Hepatocyte (in vitro differentiated cells): ENCODE results near the gene TPBGL. TPM values are rescaled to one million over a fixed set of nuclear protein-coding genes. Genes with fewer than 3 reads are reported as not detected.
A peak's percentile ranks its signal among the peaks of the same experiment; 100 is the strongest.

Experiments
- DNase-seq: peaks from one replicate; pipeline ENCODE4 v3.0.0-alpha.2; 2016; ENCODE audit warnings: low spot score
- H2AFZ ChIP-seq: fragments of 200-600 bp; sonication (generic); 2 replicates; pipeline ENCODE4 v1.6.0; 2016; ENCODE audit warnings: antibody characterized with exemption, mild to moderate bottlenecking
- H3K27ac ChIP-seq: fragments of 200-600 bp; sonication (generic); 2 replicates; pipeline ENCODE4 v1.5.1; 2016; ENCODE audit warnings: mild to moderate bottlenecking
- H3K27me3 ChIP-seq: fragments of 200-600 bp; sonication (generic); 2 replicates; pipeline ENCODE4 v1.6.1; 2016
- H3K36me3 ChIP-seq: fragments of 200-600 bp; sonication (generic); replicated peaks from 2 replicates; pipeline ENCODE4 v1.5.1; 2016; ENCODE audit warnings: low read depth; ENCODE audit not compliant: insufficient read depth
- H3K4me1 ChIP-seq: fragments of 200-600 bp; sonication (generic); 2 replicates; pipeline ENCODE4 v1.5.1; 2016; ENCODE audit warnings: mild to moderate bottlenecking, moderate library complexity; ENCODE audit not compliant: insufficient read depth
- H3K4me2 ChIP-seq: fragments of 200-600 bp; sonication (generic); 2 replicates; pipeline ENCODE4 v1.6.0; 2016
- H3K4me3 ChIP-seq: fragments of 200-600 bp; sonication (generic); 2 replicates; pipeline ENCODE4 v1.5.1; 2016; ENCODE audit warnings: mild to moderate bottlenecking
- H3K79me2 ChIP-seq: fragments of 200-600 bp; sonication (generic); 2 replicates; pipeline ENCODE4 v1.6.0; 2017; ENCODE audit warnings: mild to moderate bottlenecking
- H3K9me2 ChIP-seq: fragments of 200-600 bp; sonication (generic); replicated peaks from 2 replicates; pipeline ENCODE4 v1.6.0; 2017; ENCODE audit warnings: mild to moderate bottlenecking; ENCODE audit not compliant: insufficient read depth
- H3K9me3 ChIP-seq: fragments of 200-600 bp; sonication (generic); 2 replicates; pipeline ENCODE4 v1.5.1; 2016; ENCODE audit warnings: low read depth, mild to moderate bottlenecking
- H4K20me1 ChIP-seq: fragments of 200-600 bp; sonication (generic); 2 replicates; pipeline ENCODE4 v1.6.0; 2016; ENCODE audit warnings: mild to moderate bottlenecking; ENCODE audit not compliant: insufficient read depth, poor library complexity, severe bottlenecking
- EZH2 ChIP-seq: fragments of 200-600 bp; sonication (generic); IDR thresholded peaks from 2 replicates; pipeline ENCODE4 v1.6.1; 2016; ENCODE audit warnings: antibody characterized with exemption, mild to moderate bottlenecking, borderline replicate concordance
- EZH2phosphoT487 ChIP-seq: fragments of 200-600 bp; sonication (generic); IDR thresholded peaks from one replicate; pipeline ENCODE4 v1.6.1; 2018; ENCODE audit warnings: antibody characterized with exemption, mild to moderate bottlenecking, low read depth, moderate library complexity; ENCODE audit not compliant: unreplicated experiment, severe bottlenecking
- WGBS: methylation state at CpG from one replicate; pipeline ENCODE4 v1.1.6; 2016; ENCODE audit warnings: low lambda C conversion rate; ENCODE audit errors: missing lambda C conversion rate; 5-methylcytosine and 5-hydroxymethylcytosine counted together
- polyA plus RNA-seq: library from polyadenylated mRNA; unstranded; fragments of >200 nt; fragmentation: Nextera tagmentation; extraction: Ambion mirVana; gene quantifications from 2 replicates; pipeline ENCODE4 v1.2.1, GENCODE V29; 2016
- total RNA-seq: library from RNA; depleted of rRNA; stranded (reverse); fragments of >200 nt; gene quantifications from 2 replicates; pipeline ENCODE4 v1.2.3, GENCODE V29; 2014
- TF ChIP-seq, protein P1 (sequence below): fragments of 200-600 bp; sonication (generic); IDR thresholded peaks from 2 replicates; pipeline ENCODE4 v1.5.1; 2016; ENCODE audit warnings: antibody characterized with exemption, mild to moderate bottlenecking; ENCODE audit not compliant: poor library complexity

Gene TPBGL
- total and polyA plus RNA-seq, 2 experiments from 2014 or later: 0.12 TPM; not detected in 1

DNA sequence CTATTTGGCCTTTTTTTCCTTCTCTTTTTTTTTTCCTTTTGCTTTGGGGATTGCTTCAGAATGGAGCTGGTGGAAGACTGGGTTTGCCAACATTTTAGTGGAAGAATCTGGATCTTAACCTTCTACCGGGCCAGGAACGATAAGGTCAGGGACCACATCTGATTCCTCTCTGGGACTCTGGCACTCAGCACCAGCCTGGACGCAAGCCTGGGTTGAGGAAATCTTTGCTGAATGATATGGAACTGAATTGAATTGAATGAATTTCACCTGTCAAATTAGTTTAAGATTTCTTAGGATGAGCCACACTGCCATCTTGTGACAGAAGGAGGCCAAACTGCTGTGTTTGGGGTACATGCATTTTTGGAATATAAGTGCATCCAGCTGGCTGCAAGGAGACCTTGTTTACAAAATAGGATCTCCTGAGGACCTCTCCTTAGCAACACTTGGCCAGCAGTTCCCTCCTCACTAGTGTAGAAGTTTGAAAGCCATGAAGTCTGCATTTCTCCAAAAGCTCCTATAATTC is 30.4 kb downstream of the TPBGL start:
- TF ChIP-seq EZH2 (no peak), EZH2phosphoT487 (no peak)
- TF ChIP-seq, protein P1, sequence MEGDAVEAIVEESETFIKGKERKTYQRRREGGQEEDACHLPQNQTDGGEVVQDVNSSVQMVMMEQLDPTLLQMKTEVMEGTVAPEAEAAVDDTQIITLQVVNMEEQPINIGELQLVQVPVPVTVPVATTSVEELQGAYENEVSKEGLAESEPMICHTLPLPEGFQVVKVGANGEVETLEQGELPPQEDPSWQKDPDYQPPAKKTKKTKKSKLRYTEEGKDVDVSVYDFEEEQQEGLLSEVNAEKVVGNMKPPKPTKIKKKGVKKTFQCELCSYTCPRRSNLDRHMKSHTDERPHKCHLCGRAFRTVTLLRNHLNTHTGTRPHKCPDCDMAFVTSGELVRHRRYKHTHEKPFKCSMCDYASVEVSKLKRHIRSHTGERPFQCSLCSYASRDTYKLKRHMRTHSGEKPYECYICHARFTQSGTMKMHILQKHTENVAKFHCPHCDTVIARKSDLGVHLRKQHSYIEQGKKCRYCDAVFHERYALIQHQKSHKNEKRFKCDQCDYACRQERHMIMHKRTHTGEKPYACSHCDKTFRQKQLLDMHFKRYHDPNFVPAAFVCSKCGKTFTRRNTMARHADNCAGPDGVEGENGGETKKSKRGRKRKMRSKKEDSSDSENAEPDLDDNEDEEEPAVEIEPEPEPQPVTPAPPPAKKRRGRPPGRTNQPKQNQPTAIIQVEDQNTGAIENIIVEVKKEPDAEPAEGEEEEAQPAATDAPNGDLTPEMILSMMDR: peak; percentile 34
- H4K20me1 ChIP-seq: no peaks in the 10 kb centered on the region
- no peaks in the 10 kb centered on the region for H3K79me2 ChIP-seq
- H3K9me2 ChIP-seq: no peaks in the 10 kb centered on the region
- no peaks in the 10 kb centered on the region for H3K9me3 ChIP-seq
- no peak for DNase-seq
- H3K4me1 ChIP-seq: no peaks in the 10 kb centered on the region
- WGBS: 97% methylated on average over 3 of the region's 3 CpGs
- no peak overlapping the region for H3K4me3 ChIP-seq
- no peak overlapping the region for H2AFZ ChIP-seq
- H3K27me3 ChIP-seq: no peaks in the 10 kb centered on the region
- H3K27ac ChIP-seq: no peak overlapping the region
- H3K4me2 ChIP-seq: no peak overlapping the region
- no peaks in the 10 kb centered on the region for H3K36me3 ChIP-seq

DNA sequence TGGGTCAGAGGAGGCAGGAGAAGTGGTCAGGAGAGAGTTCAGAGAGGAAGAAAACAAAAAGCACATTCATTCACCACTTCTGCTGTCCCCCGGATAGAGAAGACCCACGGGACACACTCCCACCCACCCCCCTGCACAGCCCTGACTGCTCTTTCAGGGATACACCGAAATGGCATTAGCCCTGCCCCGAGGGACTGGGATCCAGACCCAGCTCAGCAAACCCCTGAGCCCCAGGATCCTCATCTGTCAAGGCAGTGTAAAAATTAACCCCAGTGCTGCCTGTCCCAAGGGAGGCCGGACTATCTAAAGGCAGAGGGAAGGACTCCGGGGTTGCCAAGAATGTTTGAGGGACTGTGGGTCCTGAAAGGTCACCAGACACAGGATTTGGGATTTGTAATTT is 31.2 kb downstream of the TPBGL start:
- Histone ChIP-seq H3K4me1 (no peaks in the 10 kb centered on the region), H3K27me3 (no peaks in the 10 kb centered on the region), H3K79me2 (no peaks in the 10 kb centered on the region), H3K36me3 (no peaks in the 10 kb centered on the region), H3K4me3 (no peak overlapping the region), H3K9me2 (no peaks in the 10 kb centered on the region), H2AFZ (no peak overlapping the region), H3K9me3 (no peaks in the 10 kb centered on the region), H3K4me2 (no peak overlapping the region), H4K20me1 (no peaks in the 10 kb centered on the region), H3K27ac (no peak overlapping the region)
- DNase-seq: no peak
- TF ChIP-seq EZH2 (no peak), EZH2phosphoT487 (no peak)
- TF ChIP-seq, protein P1: no peak
- 81% methylated on average over 6 of the region's 6 CpGs for WGBS

DNA sequence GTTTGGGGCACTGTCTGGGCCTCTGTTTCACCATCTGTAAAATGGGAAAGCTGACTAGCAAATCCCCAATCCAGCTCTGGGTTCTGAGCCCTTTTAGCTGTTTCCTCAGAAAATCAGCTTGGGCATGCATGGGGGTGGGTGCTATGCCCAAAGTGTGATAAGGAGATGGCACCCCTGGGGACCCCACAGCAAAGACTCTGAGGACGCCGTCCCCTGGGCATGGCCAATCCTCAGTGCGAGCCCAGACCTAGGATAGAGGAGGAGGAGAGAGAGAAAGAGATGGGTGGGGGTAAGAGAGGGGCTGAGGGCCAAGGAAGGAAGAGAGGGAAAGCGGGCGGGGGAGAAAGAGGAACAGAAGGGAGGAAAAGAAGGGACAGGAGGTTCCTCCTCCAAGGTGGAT is 31.8 kb downstream of the TPBGL start:
- WGBS: 90% methylated on average over 3 of the region's 5 CpGs
- Histone ChIP-seq H3K36me3 (no peaks in the 10 kb centered on the region), H3K9me2 (no peaks in the 10 kb centered on the region), H3K4me1 (no peaks in the 10 kb centered on the region), H3K79me2 (no peaks in the 10 kb centered on the region), H3K4me3 (no peak overlapping the region), H3K27me3 (no peaks in the 10 kb centered on the region), H3K4me2 (no peak overlapping the region), H3K9me3 (no peaks in the 10 kb centered on the region), H2AFZ (no peak overlapping the region), H4K20me1 (no peaks in the 10 kb centered on the region), H3K27ac (no peak overlapping the region)
- DNase-seq: no peak
- TF ChIP-seq EZH2: no peak
- TF ChIP-seq, protein P1: no peak
- no peak for TF ChIP-seq EZH2phosphoT487
